Activated T-cell treated with anti-CD3 and anti-CD28 coated beads, Interleukin-2, amount 50 U/mL, for 4 hours (primary cell): ENCODE results near the gene HAND2. TPM values are rescaled to one million over a fixed set of nuclear protein-coding genes. Genes with fewer than 3 reads are reported as not detected.

ENCODE experiments used
- ATAC-seq, 2 donors: fragments of 200-7000 bp; cut with Tn5 transposase; one replicate each; pipeline ENCODE4 v1.10.0; 2021
- DNase-seq: peaks from one replicate; pipeline ENCODE4 v3.0.0-alpha.2; 2020
- H3K27me3 Mint-ChIP-seq: one replicate; pipeline ENCODE4 v1.8.0; 2021; ENCODE audit warnings: low read depth, mixed read lengths
- H3K36me3 Mint-ChIP-seq: one replicate; pipeline ENCODE4 v1.8.0; 2022; ENCODE audit warnings: mixed read lengths; ENCODE audit not compliant: insufficient read depth
- H3K4me1 Mint-ChIP-seq: one replicate; pipeline ENCODE4 v1.8.0; 2021; ENCODE audit warnings: low read depth, mixed read lengths
- H3K4me3 Mint-ChIP-seq: one replicate; pipeline ENCODE4 v1.8.0; 2021; ENCODE audit warnings: mild to moderate bottlenecking, moderate library complexity, mixed read lengths
- H3K9me3 Mint-ChIP-seq: one replicate; pipeline ENCODE4 v1.8.0; 2021; ENCODE audit warnings: mixed read lengths
- total RNA-seq, 3 donors: library from RNA; stranded (reverse); gene quantifications; one replicate each; pipeline ENCODE4 v1.2.1, GENCODE V29; 2021

HAND2 gene
- total RNA-seq, 3 donors from 2014 or later = not detected

GRCh38 chr4:173506597-173507211 is 23.3 kb downstream of the HAND2 start:
- ATAC-seq (peak in 1 of 2 donors; percentile 19), DNase-seq (no peak)
- H3K36me3 Mint-ChIP-seq = no peaks in the 10 kb centered on the region
- peaks cover 31% of the 10 kb centered on the region for H3K4me1 Mint-ChIP-seq
- H3K4me3 Mint-ChIP-seq = no peak overlapping the region
- peaks cover 95% of the 10 kb centered on the region for H3K27me3 Mint-ChIP-seq
- no peaks in the 10 kb centered on the region for H3K9me3 Mint-ChIP-seq

GRCh38 chr4:173505924-173506518 is 24.0 kb downstream of the HAND2 start:
- Mint-ChIP-seq H3K9me3 (no peaks in the 10 kb centered on the region), H3K4me3 (no peak overlapping the region), H3K27me3 (peaks cover 98% of the 10 kb centered on the region), H3K36me3 (no peaks in the 10 kb centered on the region), H3K4me1 (peaks cover 33% of the 10 kb centered on the region)
- DNase-seq = peak; percentile 24
- peak; percentile 50 to 61 for ATAC-seq

- H3K4me3 Mint-ChIP-seq = no peak overlapping the region
- no peak for DNase-seq
- peaks cover 34% of the 10 kb centered on the region for H3K4me1 Mint-ChIP-seq
- H3K27me3 Mint-ChIP-seq = peaks cover 92% of the 10 kb centered on the region
- peaks cover 2% of the 10 kb centered on the region for H3K36me3 Mint-ChIP-seq
- H3K9me3 Mint-ChIP-seq = no peaks in the 10 kb centered on the region
- no peak for ATAC-seq
Observed at GRCh38 chr4:173504181-173504503, 25.9 kb downstream of the HAND2 start.

- Mint-ChIP-seq H3K4me1 (peaks cover 29% of the 10 kb centered on the region), H3K4me3 (no peak overlapping the region), H3K9me3 (no peaks in the 10 kb centered on the region), H3K27me3 (peaks cover 88% of the 10 kb centered on the region), H3K36me3 (peaks cover 2% of the 10 kb centered on the region)
- DNase-seq (no peak), ATAC-seq (no peak)
Observed at GRCh38 chr4:173503330-173504180, 26.5 kb downstream of the HAND2 start.

GRCh38 chr4:173502282-173502681 is 27.7 kb downstream of the HAND2 start:
- peaks cover 77% of the 10 kb centered on the region for H3K27me3 Mint-ChIP-seq
- peaks cover 16% of the 10 kb centered on the region for H3K4me1 Mint-ChIP-seq
- DNase-seq = no peak
- no peaks in the 10 kb centered on the region for H3K9me3 Mint-ChIP-seq
- H3K4me3 Mint-ChIP-seq = no peak overlapping the region
- ATAC-seq = no peak
- peaks cover 2% of the 10 kb centered on the region for H3K36me3 Mint-ChIP-seq

GRCh38 chr4:173501592-173502150 is 28.4 kb downstream of the HAND2 start:
- Mint-ChIP-seq H3K4me3 (peak overlapping the region; percentile 54), H3K36me3 (peaks cover 2% of the 10 kb centered on the region), H3K27me3 (peaks cover 76% of the 10 kb centered on the region), H3K9me3 (no peaks in the 10 kb centered on the region), H3K4me1 (peaks cover 13% of the 10 kb centered on the region)
- ATAC-seq = no peak
- DNase-seq = no peak

GRCh38 chr4:173500841-173501591 is 29.0 kb downstream of the HAND2 start:
- Mint-ChIP-seq H3K27me3 (peaks cover 73% of the 10 kb centered on the region), H3K36me3 (peaks cover 2% of the 10 kb centered on the region), H3K9me3 (no peaks in the 10 kb centered on the region), H3K4me3 (peak overlapping the region; percentile 54), H3K4me1 (peaks cover 8% of the 10 kb centered on the region)
- DNase-seq = no peak
- ATAC-seq = peak in 1 of 2 donors; percentile 48

GRCh38 chr4:173499658-173500535 is 30.1 kb downstream of the HAND2 start:
- Mint-ChIP-seq H3K4me3 (no peak overlapping the region), H3K27me3 (peaks cover 70% of the 10 kb centered on the region), H3K9me3 (no peaks in the 10 kb centered on the region), H3K36me3 (peaks cover 2% of the 10 kb centered on the region), H3K4me1 (peaks cover 5% of the 10 kb centered on the region)
- no peak for ATAC-seq
- DNase-seq = no peak

- Mint-ChIP-seq H3K27me3 (peaks cover 69% of the 10 kb centered on the region), H3K4me3 (no peak overlapping the region), H3K36me3 (peaks cover 2% of the 10 kb centered on the region), H3K9me3 (no peaks in the 10 kb centered on the region), H3K4me1 (peaks cover 14% of the 10 kb centered on the region)
- DNase-seq (no peak), ATAC-seq (no peak)
Observed at GRCh38 chr4:173498771-173499170, 31.3 kb downstream of the HAND2 start.

GRCh38 chr4:173498023-173498422 is 32.0 kb downstream of the HAND2 start:
- DNase-seq = no peak
- no peaks in the 10 kb centered on the region for H3K9me3 Mint-ChIP-seq
- peaks cover 2% of the 10 kb centered on the region for H3K36me3 Mint-ChIP-seq
- H3K4me1 Mint-ChIP-seq = peaks cover 15% of the 10 kb centered on the region
- H3K4me3 Mint-ChIP-seq = no peak overlapping the region
- H3K27me3 Mint-ChIP-seq = peaks cover 65% of the 10 kb centered on the region
- no peak for ATAC-seq

- Mint-ChIP-seq H3K27me3 (peaks cover 41% of the 10 kb centered on the region), H3K4me1 (peaks cover 9% of the 10 kb centered on the region), H3K36me3 (no peaks in the 10 kb centered on the region), H3K4me3 (peak overlapping the region; percentile 75), H3K9me3 (no peaks in the 10 kb centered on the region)
- DNase-seq (peak; percentile 41), ATAC-seq (peak; percentile 96 to 97)
Observed at GRCh38 chr4:173494013-173494970, 35.7 kb downstream of the HAND2 start.

- H3K27me3 Mint-ChIP-seq = peaks cover 37% of the 10 kb centered on the region
- H3K4me3 Mint-ChIP-seq = no peak overlapping the region
- no peak for DNase-seq
Observed at GRCh38 chr4:173493041-173493440, 37.0 kb downstream of the HAND2 start.

More at GRCh38 chr4:173493041-173493440, 37.0 kb downstream of the HAND2 start:
- Mint-ChIP-seq H3K36me3 (no peaks in the 10 kb centered on the region), H3K4me1 (peaks cover 9% of the 10 kb centered on the region), H3K9me3 (no peaks in the 10 kb centered on the region)
- no peak for ATAC-seq
